ENCODE measurements around the gene RMRP. TPM values are rescaled to one million over a fixed set of nuclear protein-coding genes. Genes with fewer than 3 reads are reported as not detected.
A peak's percentile ranks its signal among the peaks of the same experiment; 100 is the strongest.

The RMRP gene
- total RNA-seq, 1 experiment from 2014 or later: 13,506 TPM

DNA sequence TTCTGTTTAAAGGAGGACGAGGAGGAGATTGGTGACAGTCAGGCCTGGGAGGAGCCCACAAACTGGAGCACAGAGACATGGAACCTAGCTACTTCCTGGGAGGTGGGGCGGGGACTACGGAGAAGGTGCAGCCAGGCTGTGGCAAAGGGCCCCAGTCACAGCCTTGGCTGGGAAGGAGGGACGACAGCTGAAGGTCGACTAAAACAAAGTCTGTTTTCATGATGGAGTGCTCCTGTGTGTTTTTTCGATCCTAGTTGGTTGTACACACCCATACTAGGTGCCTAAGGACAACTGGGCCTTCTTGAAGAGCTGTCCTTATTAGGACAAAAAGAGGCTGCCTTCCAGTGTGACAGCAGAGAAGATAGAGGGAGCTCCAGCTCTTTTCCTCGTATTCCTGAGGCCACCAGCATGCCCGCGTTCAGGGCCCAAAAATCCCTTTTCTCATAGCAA, 3.2 kb upstream of the RMRP start:
- intact Hi-C loops (cut with micrococcal nuclease; ENCODE audit: unreplicated experiment): no loop called here

DNA sequence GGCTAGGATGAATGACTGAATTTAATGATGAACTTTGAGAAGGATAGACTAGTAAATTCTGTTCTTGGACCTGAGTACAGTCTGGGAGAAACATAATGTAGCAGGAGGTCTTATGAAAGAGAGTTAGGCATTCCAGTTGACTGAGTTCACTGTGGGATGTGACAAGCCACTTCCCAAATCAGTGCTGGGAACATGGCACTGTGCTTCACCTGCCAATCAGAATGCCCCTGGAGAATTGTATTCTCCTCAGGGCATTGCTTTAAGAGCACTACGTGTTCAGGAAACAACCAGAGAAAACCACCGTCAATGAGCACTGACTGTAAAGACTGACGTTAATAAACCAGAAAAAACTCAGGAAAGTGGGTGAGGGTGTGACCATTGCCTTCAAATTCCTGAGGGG, 1.5 kb upstream of the RMRP start:
- H4K20me1 ChIP-seq (ENCODE audit: insufficient read depth): no peaks in the 10 kb centered on the region
- ChIA-PET CTCF (no interaction called here), POLR2A (ENCODE audit: unreplicated experiment) (interaction anchor here (0.7 kb wide), 1 partner anchor 587 kb away, joined by 13 read pairs; the partner anchor contains the start of gene VCP)
- H3K4me1 ChIP-seq (replicated peaks; ENCODE audit: insufficient read depth): peaks cover 29% of the 10 kb centered on the region
- H3K36me3 ChIP-seq (ENCODE audit: low read depth): no peaks in the 10 kb centered on the region
- no peaks in the 10 kb centered on the region for H3K9me2 ChIP-seq (ENCODE audit: insufficient read depth)
- no peaks in the 10 kb centered on the region for H3K27me3 ChIP-seq (ENCODE audit: insufficient read depth, low read depth)
- intact Hi-C loops (cut with micrococcal nuclease; ENCODE audit: unreplicated experiment): loop anchor here (2.0 to 5.0 kb wide), 3 partner anchors 38 to 248 kb away; partner anchors contain the start of genes CREB3, HRCT1, SPAAR and TLN1
- H3K27ac ChIP-seq: peak overlapping the region; percentile 94
- peak overlapping the region; percentile 80 for H3K4me2 ChIP-seq
- no peak overlapping the region for H2AFZ ChIP-seq
- DNase-seq: peak; percentile 33 to 60
- no peaks in the 10 kb centered on the region for H3K9me3 ChIP-seq (ENCODE audit: insufficient read depth, low read depth)
- no peak for TF ChIP-seq CTCF (conservative IDR thresholded peaks at IDR 0.05)
- no peak for TF ChIP-seq EZH2 (IDR thresholded peaks at IDR 0.05; ENCODE audit: low read depth)
- H3K79me2 ChIP-seq (ENCODE audit: low read depth): 0 out of 2 replicates have a peak, but pooled peaks cover 10% of the 10 kb centered on the region
- peaks cover 22% of the 10 kb centered on the region; the same call in 1 of the 2 replicates for H3F3A ChIP-seq (ENCODE audit: insufficient read depth, low read depth)
- H3K4me3 ChIP-seq: peak overlapping the region; percentile 72; the same call in 1 of the 2 replicates
- BruUV-seq (replicated peaks): no TSS peak

More for the DNA sequence above, 3.2 kb upstream of the RMRP start:
- no peaks in the 10 kb centered on the region for H4K20me1 ChIP-seq (ENCODE audit: insufficient read depth)
- no TSS peak for BruUV-seq (replicated peaks)
- H3K27ac ChIP-seq: no peak overlapping the region
- DNase-seq: no peak
- 0 out of 2 replicates have a peak, but pooled peaks cover 16% of the 10 kb centered on the region for H3K79me2 ChIP-seq (ENCODE audit: low read depth)
- no peaks in the 10 kb centered on the region for H3K9me2 ChIP-seq (ENCODE audit: insufficient read depth)
- no peaks in the 10 kb centered on the region for H3K9me3 ChIP-seq (ENCODE audit: insufficient read depth, low read depth)
- peaks cover 33% of the 10 kb centered on the region for H3K4me1 ChIP-seq (replicated peaks; ENCODE audit: insufficient read depth)
- H3K4me3 ChIP-seq: no peak overlapping the region
- POLR2A ChIA-PET (ENCODE audit: unreplicated experiment): interaction anchor here (0.7 kb wide), 2 partner anchors 8 to 9 kb away, joined by 3 read pairs; no protein-coding TSS in a partner anchor
- no peak overlapping the region for H3K4me2 ChIP-seq
- no peak overlapping the region for H2AFZ ChIP-seq
- TF ChIP-seq EZH2 (IDR thresholded peaks at IDR 0.05; ENCODE audit: low read depth) (no peak), CTCF (conservative IDR thresholded peaks at IDR 0.05) (0 out of 2 replicates have a peak, but pooled peaks have one; percentile 24)
- no peaks in the 10 kb centered on the region for H3K27me3 ChIP-seq (ENCODE audit: insufficient read depth, low read depth)
- peaks cover 22% of the 10 kb centered on the region; the same call in 1 of the 2 replicates for H3F3A ChIP-seq (ENCODE audit: insufficient read depth, low read depth)
- no peaks in the 10 kb centered on the region for H3K36me3 ChIP-seq (ENCODE audit: low read depth)
- CTCF ChIA-PET: interaction anchor here (0.8 to 1.2 kb wide), 5 partner anchors 12 to 72 kb away, joined by 3 to 5 read pairs (median 4); partner anchors contain the start of genes CA9 and CREB3

- CTCF ChIA-PET: no interaction called here
- peak overlapping the region; percentile 74 for H2AFZ ChIP-seq
- intact Hi-C loops (cut with micrococcal nuclease; ENCODE audit: unreplicated experiment): loop anchor here (1.0 to 5.0 kb wide), 4 partner anchors 38 to 248 kb away; partner anchors contain the start of genes CREB3, HRCT1, SPAAR and TESK1
- no peaks in the 10 kb centered on the region for H3K9me3 ChIP-seq (ENCODE audit: insufficient read depth, low read depth)
- no peaks in the 10 kb centered on the region for H3K36me3 ChIP-seq (ENCODE audit: low read depth)
- H3F3A ChIP-seq (ENCODE audit: insufficient read depth, low read depth): peaks cover 22% of the 10 kb centered on the region; the same call in 1 of the 2 replicates
- H3K9me2 ChIP-seq (ENCODE audit: insufficient read depth): no peaks in the 10 kb centered on the region
- no peak for DNase-seq
- POLR2A ChIA-PET (ENCODE audit: unreplicated experiment): interaction anchor here (0.7 kb wide), 1 partner anchor 586 kb away, joined by 13 read pairs; the partner anchor contains the start of gene VCP
- no TSS peak for BruUV-seq (replicated peaks)
- peak overlapping the region; percentile 72 for H3K4me3 ChIP-seq
- peak overlapping the region; percentile 94 for H3K27ac ChIP-seq
- no peaks in the 10 kb centered on the region for H3K27me3 ChIP-seq (ENCODE audit: insufficient read depth, low read depth)
- TF ChIP-seq CTCF (conservative IDR thresholded peaks at IDR 0.05) (no peak), EZH2 (IDR thresholded peaks at IDR 0.05; ENCODE audit: low read depth) (no peak)
- no peaks in the 10 kb centered on the region for H4K20me1 ChIP-seq (ENCODE audit: insufficient read depth)
- 0 out of 2 replicates have a peak, but pooled peaks cover 5% of the 10 kb centered on the region for H3K79me2 ChIP-seq (ENCODE audit: low read depth)
- peaks cover 25% of the 10 kb centered on the region for H3K4me1 ChIP-seq (replicated peaks; ENCODE audit: insufficient read depth)
- peak overlapping the region; percentile 80 for H3K4me2 ChIP-seq
These were observed 1.1 kb upstream of the RMRP start for GRCh38 chr9:35658968-35659220.

All from PC-9 (cell line).